ENCODE measurements around the gene WBP4. TPM values are rescaled to one million over a fixed set of nuclear protein-coding genes. Genes with fewer than 3 reads are reported as not detected.
"Not testable (repeated sequence)": the region's sequence is repeated elsewhere in the genome, so short reads cannot be mapped to it uniquely, and the experiment has no call there.

Gene WBP4
- 6.9 and 9.8 TPM in 2 replicates for total RNA-seq (2014; rRNA removed; shearing (Covaris generic))

GRCh38 chr13:41061075-41061913 is at the start of gene WBP4:
WBP4 (plus strand) TSS chr13:41061509; CDS start chr13:41061674, 165 bp downstream.
- peak; percentile 92 for DNase-seq (ENCODE audit: low read depth)

- no peak for DNase-seq (ENCODE audit: low read depth)
These were observed 48.8 kb upstream of the WBP4 start for GRCh38 chr13:41012536-41012935.

- DNase-seq (ENCODE audit: low read depth): no peak
These were observed 47.5 kb upstream of the WBP4 start for GRCh38 chr13:41013835-41014234.

GRCh38 chr13:41015920-41016319 is 45.4 kb upstream of the WBP4 start:
- DNase-seq (ENCODE audit: low read depth): no peak

GRCh38 chr13:41017159-41017558 is 44.1 kb upstream of the WBP4 start:
- DNase-seq (ENCODE audit: low read depth): no peak

- no peak for DNase-seq (ENCODE audit: low read depth)
These were observed 43.3 kb upstream of the WBP4 start for GRCh38 chr13:41017817-41018601.

- no peak for DNase-seq (ENCODE audit: low read depth)
These were observed 42.7 kb upstream of the WBP4 start for GRCh38 chr13:41018602-41018948.

GRCh38 chr13:41019011-41019487 is 42.3 kb upstream of the WBP4 start, which contains the start of gene ELF1:
ELF1 (minus strand) TSS chr13:41019316; CDS start chr13:40982054, 37,262 bp downstream.
- peak; percentile 73 for DNase-seq (ENCODE audit: low read depth)

GRCh38 chr13:41019578-41020347 is 41.5 kb upstream of the WBP4 start:
- DNase-seq (ENCODE audit: low read depth): no peak

- no peak for DNase-seq (ENCODE audit: low read depth)
These were observed 35.8 kb upstream of the WBP4 start for GRCh38 chr13:41025518-41025917.

- no peak for DNase-seq (ENCODE audit: low read depth)
These were observed 34.5 kb upstream of the WBP4 start for GRCh38 chr13:41026788-41027187.

- DNase-seq (ENCODE audit: low read depth): peak; percentile 18
These were observed 33.3 kb upstream of the WBP4 start for GRCh38 chr13:41028051-41028450.

GRCh38 chr13:41029629-41030028 is 31.7 kb upstream of the WBP4 start:
- DNase-seq (ENCODE audit: low read depth): no peak

GRCh38 chr13:41032691-41033376 is 28.5 kb upstream of the WBP4 start:
- DNase-seq (ENCODE audit: low read depth): peak; percentile 6

- DNase-seq (ENCODE audit: low read depth): no peak
These were observed 26.9 kb upstream of the WBP4 start for GRCh38 chr13:41034382-41034781.

GRCh38 chr13:41034881-41035280 is 26.4 kb upstream of the WBP4 start:
- no peak for DNase-seq (ENCODE audit: low read depth)

- DNase-seq (ENCODE audit: low read depth): not testable (repeated sequence)
These were observed 24.8 kb upstream of the WBP4 start for GRCh38 chr13:41036557-41036956.

GRCh38 chr13:41039746-41040145 is 21.6 kb upstream of the WBP4 start:
- DNase-seq (ENCODE audit: low read depth): no peak

- DNase-seq (ENCODE audit: low read depth): no peak
These were observed 20.6 kb upstream of the WBP4 start for GRCh38 chr13:41040584-41041334.

GRCh38 chr13:41042419-41042818 is 18.9 kb upstream of the WBP4 start:
- not testable (repeated sequence) for DNase-seq (ENCODE audit: low read depth)

GRCh38 chr13:41048640-41049039 is 12.7 kb upstream of the WBP4 start:
- DNase-seq (ENCODE audit: low read depth): no peak

Measured in M059J (cell line).